Ecto neural progenitor cell (in vitro differentiated cells): ENCODE results near the gene ANAPC5.
"Not testable (repeated sequence)": the region's sequence is repeated elsewhere in the genome, so short reads cannot be mapped to it uniquely, and the experiment has no call there.

Source experiments
- DNase-seq: peaks from one replicate; pipeline ENCODE4 v3.0.0-alpha.2; 2018; ENCODE audit warnings: low spot score

The ANAPC5 gene

DNA sequence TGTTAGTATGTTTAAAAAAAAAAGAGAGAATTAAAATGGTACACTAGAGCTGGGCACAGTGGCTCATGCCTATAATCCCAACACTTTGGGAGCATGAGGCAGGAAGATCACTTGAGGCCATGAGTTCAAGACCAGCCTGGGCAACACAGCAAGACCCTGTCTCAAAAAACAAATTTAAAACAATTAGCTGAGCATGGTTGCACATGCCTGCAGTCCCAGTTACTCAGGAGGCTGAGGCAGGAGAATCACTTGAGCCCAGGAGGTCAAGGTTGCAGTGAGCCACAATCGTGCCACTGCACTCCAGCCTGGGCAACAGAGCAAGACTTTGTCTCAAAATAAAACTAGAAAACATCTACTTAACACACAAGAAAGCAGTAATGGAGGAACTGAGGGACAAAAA, 42.0 kb downstream of the ANAPC5 start:
- not testable (repeated sequence) for DNase-seq

GRCh38 chr12:121307397-121307796, 44.8 kb downstream of the ANAPC5 start:
- not testable (repeated sequence) for DNase-seq

DNA sequence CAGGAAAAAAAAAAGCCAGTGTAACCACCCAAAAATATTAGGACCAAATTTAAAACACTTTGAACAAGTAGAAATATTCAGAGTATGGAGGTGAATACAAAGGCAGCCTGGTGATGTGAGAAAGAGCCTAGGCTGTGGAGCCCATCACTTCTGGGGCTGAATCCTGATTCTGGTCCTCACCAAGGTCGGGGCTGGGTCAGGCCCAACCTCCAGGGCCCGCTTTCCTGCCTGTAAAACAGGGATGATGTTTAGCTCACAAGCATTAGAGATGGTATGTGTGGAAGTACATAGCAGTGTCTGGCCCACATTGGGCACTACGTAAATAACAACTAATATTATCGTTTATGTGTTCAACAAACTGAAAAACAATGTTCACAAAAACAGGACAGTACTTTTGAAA, 47.9 kb downstream of the ANAPC5 start:
- DNase-seq = no peak

DNA sequence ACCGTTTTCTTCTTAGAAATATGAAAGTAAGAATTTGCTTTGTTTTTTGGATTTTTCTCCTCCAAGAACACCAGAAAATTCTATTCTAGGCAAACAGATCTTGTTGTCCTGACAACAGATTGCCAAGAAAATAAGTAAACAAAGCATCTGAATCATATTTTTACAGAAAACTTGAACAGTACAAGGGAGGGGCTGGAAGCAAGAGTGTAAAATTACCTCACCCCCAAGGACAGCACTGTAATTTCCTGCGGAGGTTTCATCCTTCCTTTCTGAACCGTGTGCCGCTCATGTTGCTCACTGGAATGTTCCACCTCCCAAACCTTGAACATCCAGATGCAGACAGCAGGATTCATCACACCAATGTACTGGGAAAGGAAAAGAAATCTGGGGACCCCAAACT, 50.3 kb downstream of the ANAPC5 start:
- DNase-seq = no peak

DNA sequence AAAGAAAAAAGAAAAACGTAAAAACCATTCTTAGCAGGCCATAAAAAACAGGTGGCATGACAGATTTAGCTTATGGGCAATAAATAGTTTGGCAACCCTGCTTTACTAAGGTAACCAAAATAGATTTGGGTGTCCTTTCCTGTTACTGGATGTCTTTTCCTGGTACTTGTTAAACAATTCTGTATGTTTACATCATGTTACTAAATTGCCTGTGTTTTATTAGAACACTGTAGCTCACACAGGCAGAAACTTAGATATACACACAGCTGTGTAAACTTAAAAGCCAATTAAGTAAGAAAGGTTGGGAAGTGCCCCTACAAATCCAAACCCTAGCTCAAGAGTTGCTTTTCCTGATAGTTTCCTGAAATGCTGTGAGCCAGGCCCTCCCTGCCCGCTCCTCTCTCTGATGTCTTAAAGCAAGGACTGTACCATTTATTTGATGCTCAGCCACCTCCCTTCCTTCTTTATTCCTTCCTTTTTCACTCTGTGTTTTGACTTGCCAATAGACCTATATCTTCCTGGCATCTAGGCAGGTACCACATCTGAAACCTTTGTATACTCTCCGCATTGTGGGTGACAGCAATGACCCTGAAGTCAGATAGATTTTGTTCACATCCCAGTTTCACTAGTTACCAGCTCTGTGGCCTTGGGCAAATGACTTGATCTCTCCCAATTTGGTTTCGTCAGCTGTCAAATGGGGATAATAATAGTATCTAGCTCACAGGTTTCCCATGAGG, 52.0 kb downstream of the ANAPC5 start:
- no peak for DNase-seq

- DNase-seq = no peak
Measured at GRCh38 chr12:121299662-121300061, 52.5 kb downstream of the ANAPC5 start.

GRCh38 chr12:121298411-121298810, 53.8 kb downstream of the ANAPC5 start:
- DNase-seq = not testable (repeated sequence)

GRCh38 chr12:121297435-121297991, 54.7 kb downstream of the ANAPC5 start:
- DNase-seq = no peak

- peak; percentile 94 for DNase-seq
Measured at GRCh38 chr12:121296618-121297434, 55.4 kb downstream of the ANAPC5 start, which contains the start of gene CAMKK2. CAMKK2 (minus strand) TSS chr12:121296709; CDS start chr12:121274526, 22,183 bp downstream.

DNA sequence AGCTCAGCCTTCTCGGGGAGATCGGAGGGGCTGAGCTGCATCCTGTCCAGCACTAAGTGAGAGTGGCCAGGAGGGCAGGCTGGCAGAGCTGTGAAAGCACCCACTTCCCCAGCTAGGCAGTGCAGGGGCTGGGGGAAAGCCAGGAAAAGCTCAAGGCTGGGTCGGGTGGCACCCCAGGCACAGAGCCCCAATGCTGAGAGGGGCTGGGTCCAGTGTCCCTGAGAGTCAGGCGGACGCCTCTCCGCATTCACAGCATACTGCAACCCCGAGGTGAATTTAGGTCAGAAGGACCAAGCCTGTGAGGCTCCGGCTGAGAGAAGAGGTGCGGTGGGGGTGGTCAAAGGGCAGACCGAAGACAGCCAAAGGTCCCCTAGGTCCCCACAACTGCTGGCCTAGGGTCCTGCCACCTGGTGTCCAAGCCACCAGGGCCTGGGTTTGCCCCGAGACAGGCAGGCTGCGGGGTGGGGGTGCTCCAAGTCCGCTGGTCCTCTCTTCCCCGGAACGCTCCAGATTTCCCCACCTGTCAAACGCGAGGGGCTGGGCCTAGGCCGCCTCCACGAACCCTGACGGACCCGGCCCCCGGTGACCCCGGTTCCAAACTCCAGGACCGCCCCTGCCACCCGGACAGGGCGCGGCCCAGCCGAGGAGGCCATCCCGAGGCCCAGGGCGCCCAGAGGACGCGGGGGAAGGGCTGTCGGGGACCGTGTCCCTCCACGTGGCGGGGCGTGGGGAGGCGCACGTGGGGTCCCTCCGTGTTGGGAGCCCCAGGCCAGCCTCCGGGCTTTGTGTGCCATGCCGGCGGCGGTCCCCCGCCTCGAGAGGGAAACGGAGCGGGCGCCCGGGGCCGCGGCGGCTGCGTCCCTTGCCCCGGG, 56.2 kb downstream of the ANAPC5 start:
- peak; percentile 80 for DNase-seq

DNA sequence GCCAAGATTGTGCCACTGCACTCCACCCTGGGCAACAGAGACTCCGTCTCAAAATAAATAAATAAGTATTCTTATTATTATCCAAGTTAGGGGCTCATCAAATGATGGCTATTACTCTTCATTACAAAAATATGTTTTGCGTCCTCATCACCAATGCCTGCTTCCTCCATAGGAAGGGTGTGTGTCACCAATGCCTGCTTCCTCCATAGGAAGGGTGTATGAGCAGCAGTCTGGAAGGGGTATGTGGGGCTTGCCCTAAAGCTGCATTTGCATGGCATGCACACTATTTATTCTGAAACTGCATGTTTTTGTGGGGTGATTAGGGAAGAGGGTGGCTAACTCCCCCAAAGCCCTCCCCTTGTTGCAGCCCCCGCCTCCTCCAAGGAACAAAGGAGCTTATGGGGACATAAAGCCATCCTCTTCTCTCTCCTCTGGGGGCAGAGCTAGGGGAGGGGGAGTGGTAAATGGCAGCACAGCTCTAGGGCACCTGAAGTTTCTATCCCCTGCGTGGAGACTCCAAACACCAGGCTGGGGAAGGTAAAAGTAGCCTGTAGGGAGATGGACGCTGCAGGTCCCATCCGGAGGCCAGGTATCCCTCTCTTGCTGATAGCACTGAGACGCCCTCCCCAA, 57.0 kb downstream of the ANAPC5 start:
- no peak for DNase-seq

- DNase-seq = no peak
Measured at GRCh38 chr12:121294151-121294889, 57.9 kb downstream of the ANAPC5 start.

DNA sequence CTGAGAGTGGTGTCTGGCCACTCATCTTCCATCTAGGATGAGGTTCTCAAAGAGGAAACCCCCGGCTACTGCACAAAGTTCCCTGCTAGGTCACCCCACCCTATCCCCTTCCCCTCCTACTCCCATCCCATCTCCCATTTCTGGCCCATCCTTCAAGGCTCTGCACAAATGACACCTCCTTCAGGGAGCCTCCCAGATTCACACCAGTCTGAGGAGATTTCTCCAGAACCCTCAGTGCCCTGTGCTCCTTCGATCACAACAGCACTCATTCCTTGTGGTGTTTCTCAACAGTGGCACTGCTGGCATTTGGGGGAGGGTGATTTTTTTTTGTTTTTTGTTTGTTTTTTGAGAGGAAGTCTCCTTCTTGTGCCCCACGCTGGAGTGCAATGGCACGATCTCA, 58.6 kb downstream of the ANAPC5 start:
- no peak for DNase-seq

DNA sequence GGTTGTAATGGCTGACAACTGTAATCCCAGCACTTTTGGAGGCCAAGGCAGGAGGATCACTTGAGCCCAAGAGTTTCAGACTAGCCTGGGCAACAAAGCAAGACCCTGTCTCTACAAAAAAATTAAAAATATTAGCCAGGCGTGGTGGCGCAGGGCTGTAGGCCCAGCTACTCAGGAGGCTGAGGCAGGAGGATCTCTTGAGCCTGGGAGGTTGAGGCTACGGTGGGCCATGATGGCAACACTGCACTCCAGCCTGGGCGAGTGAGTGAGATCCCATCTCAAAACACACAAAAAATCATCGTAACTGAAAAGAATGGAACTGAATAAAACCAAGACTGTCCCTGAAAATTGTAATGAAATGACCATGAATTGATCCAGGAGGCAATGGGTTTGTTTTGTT, 61.8 kb downstream of the ANAPC5 start:
- no peak for DNase-seq

DNA sequence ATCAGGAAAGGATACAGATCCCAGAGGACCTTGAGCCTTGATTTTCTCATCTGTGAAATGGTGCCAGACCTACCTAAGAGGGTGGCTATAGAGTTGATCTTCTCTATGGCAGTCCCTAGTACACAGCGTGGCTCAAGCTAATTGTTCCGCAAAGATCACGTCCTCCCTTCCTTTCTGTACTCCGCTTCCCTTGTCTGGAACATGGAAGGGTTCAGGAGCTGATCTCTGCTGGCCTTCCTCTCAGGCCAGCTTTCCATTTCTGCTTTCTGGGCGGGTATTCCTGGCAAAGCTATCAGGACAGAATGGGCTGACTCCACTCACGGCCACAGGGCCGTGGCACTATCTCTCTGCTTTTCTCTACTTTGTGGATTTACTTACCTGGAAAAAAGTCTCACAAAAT, 62.2 kb downstream of the ANAPC5 start:
- no peak for DNase-seq

DNA sequence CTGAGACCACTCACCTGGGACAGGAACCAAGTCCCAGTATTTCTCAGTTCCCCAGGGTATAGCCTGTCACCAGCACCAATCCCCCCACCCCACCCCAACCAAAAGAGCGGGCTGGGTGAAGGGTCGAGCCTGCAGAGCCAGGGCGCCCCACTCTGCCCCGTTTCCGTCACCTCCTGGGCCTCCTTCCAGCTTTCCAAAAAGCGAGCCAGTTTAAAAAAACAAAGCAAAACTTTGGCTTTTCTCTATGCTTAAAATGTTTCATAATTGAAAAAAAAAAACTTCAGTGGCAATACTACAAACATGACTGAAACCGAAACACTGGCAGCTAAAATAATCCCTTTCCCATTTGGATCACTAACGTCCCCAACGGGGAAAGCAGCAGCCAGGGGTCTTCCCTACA, 63.2 kb downstream of the ANAPC5 start:
- DNase-seq = no peak

DNA sequence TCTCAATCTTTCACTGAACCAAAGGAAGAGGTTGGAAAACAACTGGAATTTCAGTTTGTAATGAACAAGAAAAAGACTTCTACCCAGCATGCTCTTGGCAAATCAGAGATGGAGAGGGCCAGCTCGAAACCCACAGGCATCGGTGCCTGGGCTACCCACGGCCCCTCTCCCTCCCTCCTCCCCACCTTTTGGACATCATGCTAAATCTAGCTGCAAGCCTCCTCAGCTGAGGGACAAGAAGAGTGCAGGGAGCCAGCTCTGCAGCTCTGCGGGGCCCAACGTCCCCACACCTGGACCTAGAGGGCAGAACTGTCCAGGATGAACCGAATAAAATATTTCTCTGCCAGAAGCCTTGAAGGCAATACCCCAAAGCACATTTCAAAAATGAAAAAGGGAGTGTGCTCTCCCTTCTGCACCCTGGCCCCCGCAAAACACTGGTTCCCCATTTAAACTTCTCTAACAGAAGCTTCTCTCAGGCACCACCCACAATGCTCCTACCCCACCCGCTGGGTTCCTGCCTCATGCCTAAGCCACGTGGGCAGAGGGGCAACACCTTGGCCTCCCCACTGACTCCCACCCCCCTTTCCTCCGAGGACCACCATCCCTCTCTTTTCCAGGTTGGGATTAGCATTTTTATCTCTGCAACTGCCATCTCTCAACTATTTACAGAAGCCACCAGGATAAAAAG, 63.9 kb downstream of the ANAPC5 start:
- DNase-seq = no peak

GRCh38 chr12:121287267-121287954, 64.8 kb downstream of the ANAPC5 start:
- no peak for DNase-seq

- DNase-seq = no peak
Measured at GRCh38 chr12:121285856-121286255, 66.4 kb downstream of the ANAPC5 start.
